Kidney (tissue), 14 donors: ENCODE results near the gene RFT1. TPM values are rescaled to one million over a fixed set of nuclear protein-coding genes. Genes with fewer than 3 reads are reported as not detected.
A peak's percentile ranks its signal among the peaks of the same experiment; 100 is the strongest.

Experiments used
- DNase-seq, 5 donors: peaks; one replicate each; pipeline ENCODE4 v3.0.0-alpha.2; 2013 to 2020
- FAIRE-seq: peaks from 2 replicates; lab custom pipeline; 2012; peaks lifted over from hg19 to GRCh38; lab: Jason Lieb, UNC
- H3K27ac ChIP-seq, 2 donors: one replicate each; pipeline ENCODE4 v1.7.0; 2013; ENCODE audit warnings: low read depth in 2 of 2, low read length in 2 of 2, inconsistent platforms in 1 of 2
- H3K27me3 ChIP-seq: one replicate; pipeline ENCODE4 v1.7.1; 2013; ENCODE audit warnings: low read length, inconsistent platforms; ENCODE audit not compliant: control insufficient read depth, insufficient read depth
- H3K36me3 ChIP-seq, 3 donors: one replicate each; pipeline versions ENCODE4 v1.7.0 to v1.7.1; 2013; ENCODE audit warnings: low read length in 3 of 3, control low read depth in 1 of 3, inconsistent platforms in 1 of 3; ENCODE audit not compliant: insufficient read depth in 3 of 3, control insufficient read depth in 2 of 3
- H3K4me1 ChIP-seq, 3 donors: one replicate each; pipeline versions ENCODE4 v1.7.0 to v1.7.1; 2013; ENCODE audit warnings: low read length in 3 of 3, inconsistent platforms in 1 of 3, low read depth in 1 of 3; ENCODE audit not compliant: control insufficient read depth in 2 of 3, insufficient read depth in 2 of 3
- H3K4me3 ChIP-seq, 3 donors: one replicate each; pipeline versions ENCODE4 v1.7.0 to v1.8.1; 2013; ENCODE audit warnings: low read length in 3 of 3, control low read depth in 1 of 3, inconsistent platforms in 1 of 3
- H3K9ac ChIP-seq, 3 donors: one replicate each; pipeline versions ENCODE4 v1.7.0 to v1.7.1; 2013; ENCODE audit warnings: low read length in 3 of 3, control low read depth in 1 of 3, inconsistent platforms in 1 of 3
- H3K9me3 ChIP-seq, 3 donors: one replicate each; pipeline versions ENCODE4 v1.7.0 to v1.7.1; 2013; ENCODE audit warnings: low read length in 3 of 3, control low read depth in 1 of 3, inconsistent platforms in 1 of 3; ENCODE audit not compliant: control insufficient read depth in 2 of 3, insufficient read depth in 1 of 3
- CTCF ChIP-seq: IDR thresholded peaks from 3 replicates; pipeline ENCODE4 v1.5.1; 2012; ENCODE audit warnings: mild to moderate bottlenecking, moderate library complexity, borderline replicate concordance; ENCODE audit not compliant: insufficient read depth; ENCODE audit errors: extremely low read depth
- intact Hi-C: fragments of 100-400 bp; cut with DNase I; formaldehyde crosslinking; loops from one replicate; pipeline ENCODE4 v1.11.1; 2022
- polyA plus RNA-seq: library from polyadenylated mRNA; stranded (reverse); fragments of 350-450 nt; fragmentation: Illumina TruSeq; extraction: RNeasy Lipid Tissue Mini Kit (QIAGEN cat#74804); gene quantifications from one replicate; pipeline ENCODE4 v1.2.3, GENCODE V29; 2014; ENCODE audit warnings: low read depth, low replicate concordance; ENCODE audit not compliant: insufficient read depth
- total RNA-seq: library from RNA; stranded (reverse); fragmentation: NEBNext Ultra II Directional; extraction: Animal tissue kit (Norgen Biotek cat#: 25700); gene quantifications from one replicate; pipeline ENCODE4 v1.2.1, GENCODE V29; 2021
- donor health status: control.
- donor health status: control.
- donor health status: control.
- donor health status: control.
- donor health status: control.
- donor health status: DM: yes; HTN: yes; CAD: no.
- donor health status: Normal renal cell carcinoma (clear cell type).

RFT1 gene
- total and polyA plus RNA-seq, 2 donors from 2014 or later: 14.7 to 22.8 TPM

DNA sequence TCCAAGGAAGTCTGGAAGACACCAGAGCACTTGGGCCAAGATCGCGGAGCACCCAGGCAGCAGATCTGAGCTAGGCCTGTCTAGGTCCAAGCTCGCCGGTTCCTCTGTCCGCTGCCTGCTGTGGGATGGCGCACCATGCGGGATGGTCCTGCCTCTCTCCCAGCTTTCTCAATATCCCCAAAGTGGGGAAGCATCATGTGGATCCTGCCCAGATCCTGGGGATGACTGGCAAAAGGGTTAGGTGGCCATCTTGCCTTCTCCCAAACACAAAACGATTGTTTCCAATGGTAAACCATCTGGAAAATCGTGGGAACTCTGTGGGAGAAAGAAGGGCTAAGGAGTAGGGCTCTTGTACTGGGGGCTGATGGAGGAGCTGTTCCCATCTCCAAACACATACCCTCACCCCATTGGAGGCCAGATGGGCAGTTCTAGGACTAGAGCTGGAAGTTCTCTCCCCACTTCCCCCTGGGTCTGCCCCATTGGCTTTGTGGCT lies 39.6 kb upstream of the RFT1 start:
- peaks cover 3 to 7% (median 5%) of the 10 kb centered on the region in 3 donors for H3K36me3 ChIP-seq
- intact Hi-C loops: no loop called here
- no peak for FAIRE-seq
- peak overlapping the region; percentile 51 to 75 for H3K27ac ChIP-seq
- no peak overlapping the region for H3K4me3 ChIP-seq
- H3K9ac ChIP-seq: no peak overlapping the region
- peaks cover 0 to 53% (median 26%) of the 10 kb centered on the region in 3 donors for H3K4me1 ChIP-seq
- TF ChIP-seq CTCF: no peak
- H3K27me3 ChIP-seq: no peaks in the 10 kb centered on the region
- no peak for DNase-seq
- H3K9me3 ChIP-seq: no peaks in the 10 kb centered on the region

DNA sequence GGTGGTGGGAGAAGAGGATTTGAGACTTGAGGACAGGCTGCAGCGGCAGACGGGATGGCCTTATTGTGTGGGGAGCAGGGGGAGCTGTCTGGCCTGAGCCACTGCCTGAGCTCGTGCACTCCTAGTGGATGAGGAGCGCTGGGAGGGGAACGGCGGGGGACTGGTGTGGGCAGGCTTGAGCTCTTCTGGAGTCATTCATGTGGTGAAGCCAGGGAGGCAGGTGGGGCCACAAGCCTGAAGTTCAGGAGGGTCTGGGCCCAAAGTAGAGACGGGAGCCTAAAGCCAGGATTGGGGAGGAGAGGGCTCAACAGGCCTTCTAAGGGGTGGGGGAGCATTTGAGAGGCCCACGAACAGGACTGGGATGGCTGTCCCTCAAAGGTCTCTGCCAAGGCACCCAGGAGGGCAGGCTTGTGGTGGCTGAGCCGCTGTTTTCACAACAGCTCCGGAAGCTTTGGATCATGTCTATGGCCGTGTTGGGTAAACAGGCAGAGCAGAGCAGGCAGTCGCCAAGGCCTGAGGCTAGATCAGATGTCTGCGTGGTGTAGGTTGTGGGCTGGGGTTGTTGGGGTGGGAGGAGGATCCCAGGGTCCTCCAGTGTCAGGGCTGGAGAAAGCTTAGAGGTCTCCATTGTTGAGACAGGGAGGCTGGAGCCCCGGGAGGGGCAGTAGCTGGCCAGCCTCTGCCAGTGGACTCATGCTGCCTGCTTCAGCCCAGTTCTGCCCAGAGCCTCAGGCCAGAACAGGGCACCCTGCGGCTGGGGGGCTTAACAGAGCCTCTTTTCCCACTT lies 39.0 kb upstream of the RFT1 start:
- intact Hi-C loops: no loop called here
- no peak for FAIRE-seq

GRCh38 chr3:53168175-53168923 lies 38.1 kb upstream of the RFT1 start:
- H3K27ac ChIP-seq: no peak overlapping the region
- DNase-seq: no peak
- peaks cover 0 to 52% (median 26%) of the 10 kb centered on the region in 3 donors for H3K4me1 ChIP-seq
- H3K9me3 ChIP-seq: no peaks in the 10 kb centered on the region
- H3K27me3 ChIP-seq: no peaks in the 10 kb centered on the region
- TF ChIP-seq CTCF: no peak
- no peak overlapping the region for H3K4me3 ChIP-seq
- no peak overlapping the region for H3K9ac ChIP-seq
- no peak for FAIRE-seq
- H3K36me3 ChIP-seq: peaks cover 0 to 3% (median 3%) of the 10 kb centered on the region in 3 donors
- intact Hi-C loops: no loop called here

More for the DNA sequence above, 39.0 kb upstream of the RFT1 start:
- peak in 4 of 5 donors; percentile 66 to 81 (median 74) for DNase-seq
- Histone ChIP-seq H3K4me1 (peaks cover 0 to 51% (median 26%) of the 10 kb centered on the region in 3 donors), H3K9ac (no peak overlapping the region), H3K27me3 (no peaks in the 10 kb centered on the region), H3K27ac (peak overlapping the region; percentile 51 to 75), H3K4me3 (no peak overlapping the region), H3K36me3 (peaks cover 3 to 7% (median 4%) of the 10 kb centered on the region in 3 donors), H3K9me3 (no peaks in the 10 kb centered on the region)
- TF ChIP-seq CTCF: no peak
